ENCODE measurements around the gene THAP4.

THAP4 gene

DNA sequence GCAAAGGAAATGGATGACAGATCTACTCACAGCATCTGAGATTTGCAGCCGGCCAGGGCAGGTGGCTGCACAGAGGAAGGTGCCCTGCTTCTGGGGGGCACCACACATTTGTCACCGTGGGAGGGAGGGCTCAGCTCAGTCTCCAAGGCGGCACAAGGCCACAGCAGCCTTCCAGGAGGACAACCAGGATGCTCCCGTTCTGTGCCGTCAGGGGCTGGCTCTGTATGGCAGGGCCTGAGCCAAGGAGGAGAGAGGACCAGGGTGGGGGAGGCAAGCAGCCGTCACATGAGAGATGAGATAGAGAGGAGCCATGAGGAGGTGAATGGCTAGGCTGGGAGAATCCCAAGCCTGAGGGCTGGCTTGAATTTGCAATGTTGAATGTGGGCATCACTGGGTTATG is 83.0 kb downstream of the THAP4 start:
- H3K4me3 ChIP-seq (replicated peaks in 1 of 2; ENCODE audit: low read depth in 2 of 2, low read length in 2 of 2): no peak overlapping the region
- no peak for DNase-seq (ENCODE audit: low read depth in 2 of 2)
- TF ChIP-seq, protein P1, sequence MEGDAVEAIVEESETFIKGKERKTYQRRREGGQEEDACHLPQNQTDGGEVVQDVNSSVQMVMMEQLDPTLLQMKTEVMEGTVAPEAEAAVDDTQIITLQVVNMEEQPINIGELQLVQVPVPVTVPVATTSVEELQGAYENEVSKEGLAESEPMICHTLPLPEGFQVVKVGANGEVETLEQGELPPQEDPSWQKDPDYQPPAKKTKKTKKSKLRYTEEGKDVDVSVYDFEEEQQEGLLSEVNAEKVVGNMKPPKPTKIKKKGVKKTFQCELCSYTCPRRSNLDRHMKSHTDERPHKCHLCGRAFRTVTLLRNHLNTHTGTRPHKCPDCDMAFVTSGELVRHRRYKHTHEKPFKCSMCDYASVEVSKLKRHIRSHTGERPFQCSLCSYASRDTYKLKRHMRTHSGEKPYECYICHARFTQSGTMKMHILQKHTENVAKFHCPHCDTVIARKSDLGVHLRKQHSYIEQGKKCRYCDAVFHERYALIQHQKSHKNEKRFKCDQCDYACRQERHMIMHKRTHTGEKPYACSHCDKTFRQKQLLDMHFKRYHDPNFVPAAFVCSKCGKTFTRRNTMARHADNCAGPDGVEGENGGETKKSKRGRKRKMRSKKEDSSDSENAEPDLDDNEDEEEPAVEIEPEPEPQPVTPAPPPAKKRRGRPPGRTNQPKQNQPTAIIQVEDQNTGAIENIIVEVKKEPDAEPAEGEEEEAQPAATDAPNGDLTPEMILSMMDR (IDR thresholded peaks at IDR 0.05; ENCODE audit: low read depth, low read length): no peak

DNA sequence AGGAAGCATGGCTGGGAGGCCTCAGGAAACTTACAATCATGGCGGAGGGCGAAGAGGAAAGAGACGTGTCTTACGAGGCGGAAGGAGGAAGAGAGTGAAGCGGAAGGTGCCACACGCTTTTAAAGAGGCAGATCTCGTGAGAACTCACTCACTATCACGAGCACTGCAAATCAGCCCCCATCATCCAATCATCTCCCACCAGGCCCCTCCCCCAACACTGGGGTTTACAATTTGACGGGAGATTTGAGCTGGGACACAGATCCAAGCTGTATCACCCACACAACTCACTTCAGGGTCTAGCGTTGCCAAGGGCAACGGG is 83.5 kb downstream of the THAP4 start:
- H3K4me3 ChIP-seq (replicated peaks in 1 of 2; ENCODE audit: low read depth in 2 of 2, low read length in 2 of 2): no peak overlapping the region
- TF ChIP-seq, protein P1 (IDR thresholded peaks at IDR 0.05; ENCODE audit: low read depth, low read length): no peak
- no peak for DNase-seq (ENCODE audit: low read depth in 2 of 2)

DNA sequence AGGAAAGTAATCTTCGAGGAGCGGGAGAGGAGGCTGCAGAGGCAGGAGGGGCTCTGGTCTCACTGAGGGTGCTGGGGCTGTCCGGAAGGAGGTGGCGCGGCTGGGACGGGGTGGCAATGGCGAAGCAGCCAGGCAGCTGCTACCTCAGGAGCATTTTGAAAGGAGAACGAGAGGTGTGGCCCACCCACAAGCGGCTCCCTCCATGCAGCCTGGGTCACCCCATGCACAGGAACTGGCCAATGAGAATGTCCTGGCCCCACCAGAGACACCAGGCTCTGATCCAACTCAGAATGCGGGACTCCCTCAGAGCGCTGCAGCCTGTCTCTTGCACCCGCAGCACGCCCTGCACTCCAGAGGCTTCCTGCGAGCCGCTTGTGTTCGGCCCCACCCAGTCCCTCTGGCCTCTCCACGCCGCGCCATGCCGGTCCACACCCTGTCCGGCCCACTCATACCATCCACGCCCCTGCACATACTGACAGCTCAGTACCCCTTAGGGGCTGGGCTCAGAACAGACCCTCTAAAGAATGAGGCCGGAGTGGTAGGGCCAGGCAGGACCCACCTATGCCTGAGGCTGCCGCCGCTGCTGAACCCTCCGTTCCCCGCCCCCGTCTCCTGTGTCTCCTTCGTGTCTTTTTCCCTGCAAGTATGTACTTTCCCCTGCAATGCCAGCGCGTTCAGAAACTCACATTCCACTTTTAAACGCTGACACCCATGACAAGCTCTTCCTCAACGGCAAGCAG is 84.8 kb downstream of the THAP4 start:
- TF ChIP-seq, protein P1 (IDR thresholded peaks at IDR 0.05; ENCODE audit: low read depth, low read length): no peak
- no peak overlapping the region for H3K4me3 ChIP-seq (replicated peaks in 1 of 2; ENCODE audit: low read depth in 2 of 2, low read length in 2 of 2)
- DNase-seq (ENCODE audit: low read depth in 2 of 2): no peak

DNA sequence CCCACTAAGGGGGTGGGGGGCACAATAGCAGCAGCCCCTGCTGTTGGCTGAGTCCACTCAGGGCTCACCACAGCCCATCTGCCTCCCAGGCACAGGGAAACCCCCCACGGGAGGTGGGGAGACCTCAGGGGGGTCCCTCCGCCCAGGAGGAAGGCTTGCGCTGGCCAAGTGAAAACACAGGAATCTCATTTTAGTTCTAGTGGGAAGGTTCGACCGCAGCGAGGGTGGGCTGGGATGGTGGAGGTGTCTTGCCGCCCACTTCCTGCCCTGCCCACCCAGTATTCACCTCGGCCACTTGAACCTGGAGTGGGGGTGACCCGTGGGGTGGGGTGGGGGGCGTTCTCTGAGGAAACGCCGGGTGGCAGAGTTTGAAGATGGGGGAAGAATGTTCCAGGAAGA is 85.4 kb downstream of the THAP4 start:
- TF ChIP-seq, protein P1 (IDR thresholded peaks at IDR 0.05; ENCODE audit: low read depth, low read length): no peak
- no peak overlapping the region for H3K4me3 ChIP-seq (replicated peaks in 1 of 2; ENCODE audit: low read depth in 2 of 2, low read length in 2 of 2)
- DNase-seq (ENCODE audit: low read depth in 2 of 2): no peak

DNA sequence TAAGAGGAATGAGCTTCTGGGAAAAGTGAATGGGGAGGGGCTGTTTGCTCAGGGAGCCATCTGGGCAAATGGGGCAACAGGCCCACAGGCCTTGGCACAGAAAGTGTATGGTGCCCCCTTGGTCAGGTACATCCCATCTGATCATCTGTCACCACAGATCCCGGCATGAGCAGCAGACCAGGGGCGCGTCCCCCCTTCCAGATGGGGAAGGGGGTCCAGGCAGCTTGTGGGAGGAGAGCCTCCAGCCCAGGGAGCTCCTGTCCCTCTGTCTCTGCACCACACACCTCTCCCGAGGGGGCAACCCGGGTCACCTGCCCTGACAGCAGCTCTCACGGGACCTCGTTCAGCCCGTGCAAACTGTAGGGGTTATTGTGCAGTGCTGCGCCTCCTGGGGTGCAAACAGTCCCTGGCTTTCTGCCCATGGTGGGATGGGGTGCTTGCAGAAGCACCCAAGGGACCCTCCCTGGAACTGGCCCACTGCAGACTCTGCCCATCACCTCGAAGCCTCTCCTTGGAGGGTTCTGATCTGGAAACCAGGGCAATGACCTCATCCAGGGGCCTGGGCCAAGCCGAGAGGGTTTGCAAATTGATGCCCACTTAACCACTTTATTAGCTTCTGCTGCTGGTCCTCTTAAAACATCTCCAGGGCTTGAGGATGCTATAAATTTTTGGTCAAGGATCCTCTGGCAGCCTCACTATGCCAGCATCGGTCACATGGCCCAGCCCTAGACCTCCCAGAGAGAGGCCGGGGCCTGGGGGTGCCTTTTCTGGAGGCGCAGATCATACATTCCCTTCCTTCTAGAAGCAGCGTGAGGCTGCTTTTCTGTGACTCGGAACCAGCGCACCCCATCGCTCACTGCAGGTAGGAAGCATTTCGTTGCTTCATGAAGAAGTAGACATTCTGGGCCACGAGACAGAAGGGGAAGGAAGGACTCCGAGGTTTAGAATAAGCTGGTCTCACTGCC is 86.1 kb downstream of the THAP4 start:
- no peak overlapping the region for H3K4me3 ChIP-seq (replicated peaks in 1 of 2; ENCODE audit: low read depth in 2 of 2, low read length in 2 of 2)
- no peak for DNase-seq (ENCODE audit: low read depth in 2 of 2)
- TF ChIP-seq, protein P1 (IDR thresholded peaks at IDR 0.05; ENCODE audit: low read depth, low read length): no peak

DNA sequence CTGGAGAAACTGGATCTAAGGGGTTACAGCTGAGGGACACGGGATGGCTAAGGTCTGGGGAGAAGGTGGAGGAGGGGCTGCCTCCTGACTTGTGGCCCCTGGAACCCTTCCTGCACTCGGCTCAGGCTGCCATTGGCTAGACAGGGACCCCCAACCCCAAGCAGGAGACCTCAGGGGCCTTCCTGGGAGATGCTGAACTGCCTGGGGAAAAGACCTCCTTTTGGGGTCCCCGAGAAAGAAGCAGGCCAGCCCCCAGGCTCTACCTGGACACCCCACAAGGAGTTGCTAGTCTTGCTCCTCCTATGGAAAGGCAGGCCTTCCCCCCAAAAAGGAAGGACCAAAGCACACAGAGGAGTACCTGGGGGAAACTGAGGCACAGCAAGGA is 88.5 kb downstream of the THAP4 start:
- no peak for DNase-seq (ENCODE audit: low read depth in 2 of 2)
- TF ChIP-seq, protein P1 (IDR thresholded peaks at IDR 0.05; ENCODE audit: low read depth, low read length): no peak

More for the DNA sequence above, 88.5 kb downstream of the THAP4 start:
- H3K4me3 ChIP-seq (replicated peaks in 1 of 2; ENCODE audit: low read depth in 2 of 2, low read length in 2 of 2): no peak overlapping the region
